HCEC 1CT (cell line): ENCODE measurements around the gene PGM2L1.
"Not testable (repeated sequence)": the region's sequence is repeated elsewhere in the genome, so short reads cannot be mapped to it uniquely, and the experiment has no call there.

Experiments
- DNase-seq: peaks from one replicate; pipeline ENCODE4 v3.0.0-alpha.2; 2017

Gene PGM2L1

GRCh38 chr11:74397501-74398243 lies 561 bp downstream of the PGM2L1 start:
- DNase-seq = peak; percentile 7

- no peak for DNase-seq
Observed at GRCh38 chr11:74392256-74392655, 6.0 kb downstream of the PGM2L1 start.

DNA sequence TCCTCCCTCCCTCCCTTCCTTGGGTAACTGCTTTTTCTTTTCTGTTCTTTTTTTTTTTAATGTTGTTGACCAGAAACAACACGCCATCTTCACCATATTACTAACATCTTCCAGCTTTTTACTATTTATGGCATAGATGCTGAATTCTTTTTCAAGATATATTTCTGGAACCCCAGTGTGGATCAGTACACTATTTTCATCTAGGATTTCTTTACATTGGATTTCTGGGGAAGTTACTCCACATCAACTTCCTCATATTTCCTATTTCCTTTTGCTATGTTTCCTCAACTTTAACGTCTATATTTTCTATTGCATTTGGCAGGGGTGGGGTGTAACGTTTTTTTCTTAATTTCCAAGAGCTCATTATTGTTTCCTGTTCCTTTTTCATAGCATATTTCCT lies 7.0 kb downstream of the PGM2L1 start:
- DNase-seq = no peak

- no peak for DNase-seq
Observed at GRCh38 chr11:74390697-74391096, 7.5 kb downstream of the PGM2L1 start.

GRCh38 chr11:74388678-74389327 lies 9.4 kb downstream of the PGM2L1 start:
- DNase-seq = peak; percentile 59

- DNase-seq = no peak
Observed at GRCh38 chr11:74384641-74385040, 13.6 kb downstream of the PGM2L1 start.

GRCh38 chr11:74380746-74381439 lies 17.3 kb downstream of the PGM2L1 start:
- no peak for DNase-seq

GRCh38 chr11:74377689-74378088 lies 20.5 kb downstream of the PGM2L1 start:
- DNase-seq = no peak

- no peak for DNase-seq
Observed at GRCh38 chr11:74373382-74373781, 24.9 kb downstream of the PGM2L1 start.

GRCh38 chr11:74371269-74372052 lies 26.8 kb downstream of the PGM2L1 start:
- DNase-seq = peak; percentile 79

DNA sequence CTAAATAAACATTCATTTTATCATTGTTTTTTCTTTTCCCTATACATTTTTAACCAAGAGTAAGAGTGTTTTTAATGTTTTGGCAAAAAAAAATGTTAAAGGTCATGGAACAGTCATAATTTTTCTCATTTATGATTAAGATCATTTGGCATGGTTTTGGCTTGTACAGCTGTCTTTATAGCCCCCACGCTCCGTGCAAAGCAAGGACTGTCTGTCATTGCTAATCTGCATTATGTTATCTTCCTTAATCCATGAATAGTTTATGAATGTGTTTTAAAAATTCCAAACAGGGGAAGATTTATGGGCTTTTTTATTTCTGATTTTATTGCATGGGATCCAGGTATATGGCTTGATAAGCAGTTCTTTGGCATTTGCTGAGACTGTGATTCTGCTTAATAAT lies 28.1 kb downstream of the PGM2L1 start:
- DNase-seq = peak; percentile 11

DNA sequence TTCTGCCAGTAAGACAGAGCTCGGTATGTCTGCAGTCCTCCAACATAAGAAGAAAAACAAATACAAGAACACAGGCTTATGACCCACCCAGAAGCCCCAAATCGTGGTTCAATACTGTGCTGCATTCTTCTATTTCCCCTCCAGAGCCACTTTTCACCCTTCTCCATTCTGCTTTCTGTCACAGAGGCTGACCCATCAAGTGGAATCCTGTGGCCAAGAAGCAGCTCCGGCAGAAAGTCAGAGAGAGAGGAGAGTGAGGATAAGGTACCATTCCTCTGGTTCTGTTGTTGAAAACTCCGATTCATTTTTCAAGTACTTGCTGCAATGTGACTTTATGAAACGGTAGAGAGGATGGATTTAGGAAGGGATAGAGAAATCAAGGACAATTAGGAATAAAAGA lies 30.4 kb downstream of the PGM2L1 start:
- no peak for DNase-seq

GRCh38 chr11:74366576-74366975 lies 31.7 kb downstream of the PGM2L1 start:
- peak; percentile 49 for DNase-seq

- DNase-seq = not testable (repeated sequence)
Observed at GRCh38 chr11:74365805-74366204, 32.4 kb downstream of the PGM2L1 start.

DNA sequence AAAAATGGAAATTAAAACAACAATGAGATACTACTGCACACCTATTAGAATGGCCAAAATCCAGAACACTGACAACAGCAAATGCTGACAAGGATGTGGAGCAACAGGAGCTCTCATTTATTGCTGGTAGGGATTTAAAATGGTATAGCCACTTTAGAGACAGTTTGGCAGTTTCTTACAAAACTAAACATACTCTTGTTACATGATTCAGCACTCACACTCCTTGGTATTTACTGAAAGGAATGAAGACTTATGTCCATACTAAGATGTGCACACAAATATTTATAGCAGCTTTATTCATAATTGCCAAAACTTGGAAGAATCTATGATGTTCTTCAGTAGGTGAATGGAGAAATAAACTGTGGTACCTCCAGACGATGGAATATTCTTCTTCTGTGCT lies 40.8 kb downstream of the PGM2L1 start:
- no peak for DNase-seq

GRCh38 chr11:74355626-74356025 lies 42.6 kb downstream of the PGM2L1 start:
- DNase-seq = no peak

GRCh38 chr11:74354036-74354435 lies 44.2 kb downstream of the PGM2L1 start:
- no peak for DNase-seq

DNA sequence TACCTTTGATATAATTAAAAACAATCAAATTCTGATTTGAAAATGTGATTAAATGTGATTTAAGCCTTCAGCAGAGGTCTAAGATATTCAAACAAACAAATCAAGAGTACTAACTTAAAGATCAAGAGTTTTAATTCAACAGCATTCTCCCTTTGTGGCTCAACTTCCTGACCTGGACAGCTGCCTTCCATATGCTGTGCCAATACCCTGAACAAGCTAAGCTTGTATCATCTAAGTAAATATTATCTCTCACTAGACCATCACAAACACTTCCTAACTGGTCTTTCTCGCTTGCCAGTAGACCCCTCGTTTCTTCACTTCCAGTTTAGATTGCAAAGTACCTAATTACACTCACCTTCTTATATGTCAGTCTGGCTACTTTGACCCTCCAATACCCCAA lies 50.9 kb downstream of the PGM2L1 start:
- peak; percentile 46 for DNase-seq

- no peak for DNase-seq
Observed at GRCh38 chr11:74345420-74345819, 52.8 kb downstream of the PGM2L1 start.

GRCh38 chr11:74341921-74342320 lies 56.3 kb downstream of the PGM2L1 start:
- DNase-seq = no peak

- no peak for DNase-seq
Observed at GRCh38 chr11:74339619-74340018, 58.6 kb downstream of the PGM2L1 start.

- no peak for DNase-seq
Observed at GRCh38 chr11:74338963-74339362, 59.3 kb downstream of the PGM2L1 start.

GRCh38 chr11:74333193-74333592 lies 65.0 kb downstream of the PGM2L1 start:
- no peak for DNase-seq
